GM12864 (cell line): ENCODE data around the gene RPL28.

Experiments used
- DNase-seq: peaks from one replicate; pipeline ENCODE4 v3.0.0-alpha.2; 2011; ENCODE audit warnings: low read depth
- H3K4me3 ChIP-seq: 2 replicates; pipeline ENCODE4 v1.5.1; 2011; ENCODE audit warnings: mild to moderate bottlenecking, low read depth, low read length, control low read depth
- CTCF ChIP-seq: IDR thresholded peaks from 2 replicates; pipeline ENCODE4 v1.5.1; 2011; ENCODE audit warnings: low read depth, mild to moderate bottlenecking, moderate library complexity, low read length, control low read depth, inconsistent platforms; ENCODE audit errors: missing control alignments

Gene RPL28

DNA sequence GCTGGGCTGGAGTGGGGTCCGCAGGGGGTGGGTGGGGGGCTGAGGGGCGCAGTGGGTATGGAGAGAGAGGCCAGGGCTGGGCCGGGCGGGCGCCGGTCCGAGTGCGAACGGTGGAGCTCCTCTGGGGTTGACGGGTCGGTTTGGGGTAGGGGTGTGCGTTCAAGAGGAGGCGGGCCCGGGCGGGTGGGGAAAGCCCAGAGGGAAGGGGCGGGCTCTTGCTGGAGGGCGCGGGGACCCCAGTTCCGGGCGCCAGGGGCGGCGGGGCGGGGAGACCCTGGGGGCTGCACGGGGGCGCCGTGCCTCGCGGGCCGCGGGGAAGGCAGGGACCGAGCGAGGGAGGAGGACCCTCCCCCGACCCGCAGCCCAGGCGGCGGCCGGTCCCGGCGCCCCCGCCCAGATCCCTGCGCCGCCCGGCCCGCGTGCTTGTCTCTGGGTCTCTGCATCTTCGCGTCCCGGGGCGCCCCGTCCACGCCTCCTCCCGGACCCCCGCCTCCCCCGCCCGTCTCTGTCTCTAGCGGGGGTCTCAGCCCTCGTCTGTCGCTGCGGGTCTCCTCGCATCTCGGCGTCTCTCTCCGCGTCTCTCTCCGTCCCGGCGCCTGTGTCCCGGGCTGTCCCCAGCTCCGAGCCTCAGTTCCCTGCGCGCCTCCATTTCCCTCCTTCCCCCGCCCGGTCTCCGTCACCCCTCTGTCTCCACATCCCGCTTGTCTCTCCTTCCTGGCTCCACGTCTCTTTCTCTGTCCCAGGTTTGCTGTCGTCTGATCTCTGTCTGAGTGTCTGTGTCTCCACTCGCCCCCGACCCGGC, 65.6 kb downstream of the RPL28 start:
- DNase-seq, result no peak
- H3K4me3 ChIP-seq, result no peak overlapping the region
- no peak for TF ChIP-seq CTCF

- DNase-seq, result no peak
- H3K4me3 ChIP-seq, result no peak overlapping the region
- no peak for TF ChIP-seq CTCF
Measured at GRCh38 chr19:55451965-55452748, 66.4 kb downstream of the RPL28 start.
